Stimulated activated naive B cell treated with anti-CD40 and anti-IgM and Interleukin-4, amounts not matched to agents 10 μg/mL and 1 μg/mL and 100 μg/mL, for 72 hours (primary cell): ENCODE measurements around the gene NBAS.

Experiments
- ATAC-seq, 2 donors: fragments of 150-1000 bp; cut with Tn5 transposase; replicated peaks; 2 replicates each; pipeline ENCODE4 v1.10.0; 2021; ENCODE audit warnings: moderate library complexity in 1 of 2
- DNase-seq: peaks from one replicate; pipeline ENCODE4 v3.0.0; 2021
- H3K27ac Mint-ChIP-seq: one replicate; pipeline ENCODE4 v1.8.0; 2022; ENCODE audit warnings: mild to moderate bottlenecking, mixed read lengths
- H3K27me3 Mint-ChIP-seq, 2 donors: one replicate each; pipeline ENCODE4 v1.8.0; 2022; ENCODE audit warnings: mixed read lengths in 2 of 2
- H3K36me3 Mint-ChIP-seq, 2 donors: one replicate each; pipeline ENCODE4 v1.8.0; 2022; ENCODE audit warnings: mixed read lengths in 2 of 2, mild to moderate bottlenecking in 1 of 2
- H3K4me1 Mint-ChIP-seq, 2 donors: one replicate each; pipeline ENCODE4 v1.8.0; 2022; ENCODE audit warnings: mixed read lengths in 2 of 2, mild to moderate bottlenecking in 1 of 2
- H3K4me3 Mint-ChIP-seq, 2 donors: one replicate each; pipeline ENCODE4 v1.8.0; 2022; ENCODE audit warnings: mild to moderate bottlenecking in 2 of 2, mixed read lengths in 2 of 2, moderate library complexity in 1 of 2
- H3K9me3 Mint-ChIP-seq, 2 donors: one replicate each; pipeline ENCODE4 v1.8.0; 2022; ENCODE audit warnings: mixed read lengths in 2 of 2, mild to moderate bottlenecking in 1 of 2

Gene NBAS

DNA sequence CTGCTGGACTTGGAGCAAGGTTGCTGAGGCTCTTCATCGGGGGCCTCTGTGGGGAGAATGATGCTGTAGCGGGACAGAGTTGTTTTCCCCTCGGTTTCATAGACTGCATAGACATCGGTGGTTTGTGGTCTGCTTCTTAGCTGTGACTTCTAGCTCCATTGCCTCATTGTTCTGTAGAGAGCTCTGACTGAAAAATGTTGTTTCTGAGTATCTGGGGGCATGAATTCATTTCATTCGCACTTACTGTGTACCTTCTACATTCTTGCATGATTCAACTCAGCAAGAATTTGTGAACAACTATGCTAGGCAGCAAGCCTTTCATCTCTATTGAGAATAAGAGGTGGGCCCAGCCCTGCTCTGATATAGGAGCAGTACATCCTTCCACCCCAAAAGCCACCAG lies 406.8 kb downstream of the NBAS start:
- Mint-ChIP-seq H3K9me3 (no peaks in the 10 kb centered on the region), H3K4me3 (no peak overlapping the region), H3K4me1 (no peaks in the 10 kb centered on the region), H3K27me3 (no peaks in the 10 kb centered on the region), H3K27ac (no peak overlapping the region), H3K36me3 (no peaks in the 10 kb centered on the region)
- ATAC-seq (no peak), DNase-seq (no peak)

- no peak for ATAC-seq
- H3K9me3 Mint-ChIP-seq, result no peaks in the 10 kb centered on the region
These were observed 408.8 kb downstream of the NBAS start for GRCh38 chr2:15152382-15152781.

DNA sequence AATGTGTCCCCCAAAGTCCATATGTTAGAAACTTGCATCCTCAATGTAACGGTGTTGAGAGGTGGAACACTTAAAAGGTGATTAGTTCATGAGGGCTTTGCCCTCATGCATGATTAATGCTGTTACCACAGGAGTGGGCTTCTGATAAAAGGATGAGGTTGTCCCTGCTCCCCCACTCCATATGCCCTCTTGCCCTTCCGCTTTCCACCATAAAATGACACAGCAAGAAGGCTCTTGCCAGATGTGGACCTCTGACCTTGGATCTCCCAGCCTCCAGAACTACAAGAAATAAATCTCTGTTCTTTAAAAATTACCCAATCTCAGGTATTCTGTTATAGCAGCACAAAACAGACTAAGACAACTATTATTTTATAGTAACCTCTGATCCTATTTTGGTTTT lies 412.1 kb downstream of the NBAS start:
- Mint-ChIP-seq H3K36me3 (no peaks in the 10 kb centered on the region), H3K27me3 (peaks cover 4 to 6% of the 10 kb centered on the region in 2 donors), H3K9me3 (no peaks in the 10 kb centered on the region), H3K27ac (no peak overlapping the region), H3K4me3 (no peak overlapping the region), H3K4me1 (no peaks in the 10 kb centered on the region)
- ATAC-seq, result no peak
- DNase-seq, result no peak

More at GRCh38 chr2:15152382-15152781, 408.8 kb downstream of the NBAS start:
- no peak overlapping the region for H3K4me3 Mint-ChIP-seq
- no peak for DNase-seq
- no peaks in the 10 kb centered on the region for H3K36me3 Mint-ChIP-seq
- no peaks in the 10 kb centered on the region for H3K4me1 Mint-ChIP-seq
- peaks cover 0 to 4% of the 10 kb centered on the region in 2 donors for H3K27me3 Mint-ChIP-seq
- H3K27ac Mint-ChIP-seq, result no peak overlapping the region

- peaks cover 4 to 6% of the 10 kb centered on the region in 2 donors for H3K27me3 Mint-ChIP-seq
- peaks cover 2 to 5% of the 10 kb centered on the region in 2 donors for H3K4me1 Mint-ChIP-seq
- no peaks in the 10 kb centered on the region for H3K9me3 Mint-ChIP-seq
- peaks cover 0 to 6% of the 10 kb centered on the region in 2 donors for H3K36me3 Mint-ChIP-seq
- DNase-seq (no peak), ATAC-seq (no peak)
- no peak overlapping the region for H3K4me3 Mint-ChIP-seq
- H3K27ac Mint-ChIP-seq, result no peak overlapping the region
These were observed 413.5 kb downstream of the NBAS start for GRCh38 chr2:15147591-15147990.

DNA sequence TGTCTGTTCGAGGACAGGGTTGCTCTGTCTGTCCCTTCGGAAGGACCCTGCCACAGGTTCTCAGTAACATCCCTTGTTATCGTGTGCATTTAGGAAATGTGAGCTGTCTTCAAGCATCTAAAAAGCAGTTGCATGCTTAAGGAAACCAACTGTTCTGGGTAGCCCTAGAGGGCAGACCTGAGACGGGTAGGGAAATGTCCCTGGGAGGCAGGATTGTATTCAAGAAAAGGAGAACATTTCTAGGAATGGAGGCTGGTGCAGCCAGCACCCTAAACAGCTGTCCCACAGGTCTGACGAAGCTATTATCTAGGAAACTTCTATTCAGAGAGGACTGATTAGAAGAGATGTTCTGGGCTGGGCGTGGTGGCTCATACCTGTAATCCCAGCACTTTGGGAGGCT lies 414.2 kb downstream of the NBAS start:
- H3K4me3 Mint-ChIP-seq, result no peak overlapping the region
- DNase-seq (no peak), ATAC-seq (no peak)
- no peaks in the 10 kb centered on the region for H3K9me3 Mint-ChIP-seq
- H3K36me3 Mint-ChIP-seq, result peaks cover 4 to 6% of the 10 kb centered on the region in 2 donors
- H3K27ac Mint-ChIP-seq, result no peak overlapping the region
- peaks cover 9 to 11% of the 10 kb centered on the region in 2 donors for H3K4me1 Mint-ChIP-seq
- H3K27me3 Mint-ChIP-seq, result peaks cover 4 to 6% of the 10 kb centered on the region in 2 donors

DNA sequence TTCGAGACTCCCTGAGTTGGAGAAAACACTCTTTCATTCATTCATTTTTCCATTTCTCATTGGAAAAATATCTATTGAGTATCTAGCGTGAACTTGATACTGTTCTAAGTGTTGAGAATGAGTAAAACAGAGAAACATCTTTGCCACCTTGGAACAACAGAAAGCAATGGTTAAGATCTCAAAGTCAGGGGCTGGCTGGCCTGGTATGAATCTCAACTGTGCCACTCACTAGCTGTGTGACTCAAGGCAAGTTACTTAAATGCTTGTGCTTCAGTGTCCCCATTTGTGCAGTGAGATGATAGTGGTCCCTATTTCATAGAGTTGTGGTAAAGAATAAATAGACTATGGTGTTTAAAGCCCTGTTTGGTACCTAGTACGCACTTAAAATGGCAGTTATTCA lies 415.2 kb downstream of the NBAS start:
- Mint-ChIP-seq H3K4me3 (no peak overlapping the region), H3K36me3 (peaks cover 6 to 10% of the 10 kb centered on the region in 2 donors), H3K27me3 (peaks cover 4 to 6% of the 10 kb centered on the region in 2 donors), H3K9me3 (peaks cover 4% of the 10 kb centered on the region in 2 donors), H3K27ac (no peak overlapping the region), H3K4me1 (peaks cover 13 to 16% of the 10 kb centered on the region in 2 donors)
- no peak for ATAC-seq
- no peak for DNase-seq

- peaks cover 13 to 16% of the 10 kb centered on the region in 2 donors for H3K4me1 Mint-ChIP-seq
- ATAC-seq, result no peak
- H3K27ac Mint-ChIP-seq, result no peak overlapping the region
- H3K9me3 Mint-ChIP-seq, result peaks cover 4% of the 10 kb centered on the region in 2 donors
- H3K36me3 Mint-ChIP-seq, result peaks cover 6 to 10% of the 10 kb centered on the region in 2 donors
- no peak for DNase-seq
- H3K27me3 Mint-ChIP-seq, result peaks cover 4 to 6% of the 10 kb centered on the region in 2 donors
- H3K4me3 Mint-ChIP-seq, result no peak overlapping the region
These were observed 415.9 kb downstream of the NBAS start for GRCh38 chr2:15145046-15145817.

- peak overlapping the region; percentile 6 to 33 for H3K4me3 Mint-ChIP-seq
- H3K27me3 Mint-ChIP-seq, result peaks cover 0 to 6% of the 10 kb centered on the region in 2 donors
- peaks cover 7 to 8% of the 10 kb centered on the region in 2 donors for H3K9me3 Mint-ChIP-seq
- peaks cover 13 to 16% of the 10 kb centered on the region in 2 donors for H3K4me1 Mint-ChIP-seq
- ATAC-seq, result peak; percentile 100
- H3K36me3 Mint-ChIP-seq, result peaks cover 12 to 14% of the 10 kb centered on the region in 2 donors
- DNase-seq, result peak; percentile 79
- peak overlapping the region; percentile 60 for H3K27ac Mint-ChIP-seq
These were observed 419.0 kb downstream of the NBAS start for GRCh38 chr2:15142069-15142689.

DNA sequence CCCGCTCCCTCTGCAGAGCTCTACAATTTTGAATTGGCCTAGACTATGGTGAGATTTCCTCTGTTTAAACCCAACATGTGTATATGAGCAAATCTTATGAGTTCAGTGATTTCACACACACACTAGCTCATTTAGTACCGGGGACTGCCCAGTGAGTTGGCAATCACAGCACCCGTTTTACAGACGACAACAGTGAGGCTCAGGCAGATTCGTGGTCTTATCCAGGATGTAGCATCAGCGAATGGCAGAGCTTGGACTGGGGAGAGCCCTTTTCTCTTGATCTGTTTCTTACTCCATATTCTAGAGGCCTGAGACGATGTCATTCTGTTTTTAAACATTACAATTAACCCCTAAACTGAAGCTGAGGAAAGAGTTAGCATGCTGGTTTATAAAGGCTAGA lies 419.9 kb downstream of the NBAS start:
- peaks cover 13 to 16% of the 10 kb centered on the region in 2 donors for H3K4me1 Mint-ChIP-seq
- peaks cover 15 to 18% of the 10 kb centered on the region in 2 donors for H3K36me3 Mint-ChIP-seq
- peak overlapping the region; percentile 0 for H3K27ac Mint-ChIP-seq
- DNase-seq, result no peak
- H3K9me3 Mint-ChIP-seq, result peaks cover 8 to 10% of the 10 kb centered on the region in 2 donors
- H3K4me3 Mint-ChIP-seq, result no peak overlapping the region
- no peak for ATAC-seq
- H3K27me3 Mint-ChIP-seq, result peaks cover 2 to 4% of the 10 kb centered on the region in 2 donors

DNA sequence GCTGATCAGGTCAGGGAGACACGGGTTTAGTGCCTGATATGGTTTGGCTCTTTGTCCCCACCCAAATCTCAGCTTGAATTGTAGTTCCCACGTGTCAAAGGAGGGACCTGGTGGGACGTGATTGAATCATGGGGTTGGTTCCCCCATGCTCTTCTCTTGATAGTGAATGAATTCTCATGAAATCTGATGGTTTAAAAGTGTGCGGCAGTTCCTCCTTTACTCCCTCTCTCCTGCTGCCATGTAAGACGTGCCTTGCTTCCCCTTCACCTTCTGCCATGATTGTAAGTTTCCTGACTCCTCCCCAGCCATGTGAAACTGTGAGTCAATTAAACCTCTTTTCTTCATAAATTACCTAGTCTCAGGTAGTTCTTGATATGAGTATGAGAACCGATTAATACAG lies 424.5 kb downstream of the NBAS start:
- ATAC-seq (no peak), DNase-seq (no peak)
- peaks cover 12 to 18% of the 10 kb centered on the region in 2 donors for H3K9me3 Mint-ChIP-seq
- H3K4me3 Mint-ChIP-seq, result no peak overlapping the region
- peaks cover 4% of the 10 kb centered on the region in 2 donors for H3K4me1 Mint-ChIP-seq
- H3K36me3 Mint-ChIP-seq, result peaks cover 11 to 12% of the 10 kb centered on the region in 2 donors
- H3K27ac Mint-ChIP-seq, result no peak overlapping the region
- peaks cover 0 to 4% of the 10 kb centered on the region in 2 donors for H3K27me3 Mint-ChIP-seq

DNA sequence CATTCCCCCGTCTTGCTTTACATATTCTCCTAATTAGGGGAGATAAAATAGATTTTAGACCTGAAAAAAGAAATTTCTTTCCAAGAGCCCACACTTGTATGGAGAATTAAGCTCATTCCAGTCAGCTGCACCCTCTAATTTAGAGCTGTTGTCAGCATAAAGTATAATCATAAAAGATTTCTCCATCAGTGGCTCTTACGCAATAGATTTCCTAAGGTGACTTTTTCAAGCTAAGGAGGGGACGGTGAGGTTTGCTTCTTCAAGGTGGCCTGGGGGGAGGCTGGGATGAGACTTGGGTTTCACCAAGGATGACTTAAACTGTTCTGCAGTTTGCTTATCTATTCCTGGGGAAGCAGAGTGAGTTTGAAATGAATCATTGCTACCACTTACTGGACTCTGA lies 426.2 kb downstream of the NBAS start:
- H3K9me3 Mint-ChIP-seq, result peaks cover 7 to 12% of the 10 kb centered on the region in 2 donors
- no peak overlapping the region for H3K4me3 Mint-ChIP-seq
- peaks cover 7 to 8% of the 10 kb centered on the region in 2 donors for H3K36me3 Mint-ChIP-seq
- H3K27me3 Mint-ChIP-seq, result peaks cover 0 to 4% of the 10 kb centered on the region in 2 donors
- DNase-seq, result no peak
- ATAC-seq, result no peak
- no peak overlapping the region for H3K27ac Mint-ChIP-seq
- peaks cover 0 to 4% of the 10 kb centered on the region in 2 donors for H3K4me1 Mint-ChIP-seq

- H3K4me1 Mint-ChIP-seq, result peaks cover 0 to 4% of the 10 kb centered on the region in 2 donors
- H3K27ac Mint-ChIP-seq, result no peak overlapping the region
- no peak overlapping the region for H3K4me3 Mint-ChIP-seq
- peaks cover 5 to 9% of the 10 kb centered on the region in 2 donors for H3K9me3 Mint-ChIP-seq
- ATAC-seq (no peak), DNase-seq (no peak)
- H3K36me3 Mint-ChIP-seq, result peaks cover 4 to 5% of the 10 kb centered on the region in 2 donors
- peaks cover 0 to 7% of the 10 kb centered on the region in 2 donors for H3K27me3 Mint-ChIP-seq
These were observed 427.7 kb downstream of the NBAS start for GRCh38 chr2:15133461-15133860.

- Mint-ChIP-seq H3K27me3 (peaks cover 0 to 3% of the 10 kb centered on the region in 2 donors), H3K27ac (no peak overlapping the region), H3K36me3 (no peaks in the 10 kb centered on the region), H3K4me3 (no peak overlapping the region), H3K4me1 (peaks cover 0 to under 1% of the 10 kb centered on the region in 2 donors), H3K9me3 (peaks cover 4 to 9% of the 10 kb centered on the region in 2 donors)
- no peak for DNase-seq
- no peak for ATAC-seq
These were observed 432.3 kb downstream of the NBAS start for GRCh38 chr2:15128846-15129245.

DNA sequence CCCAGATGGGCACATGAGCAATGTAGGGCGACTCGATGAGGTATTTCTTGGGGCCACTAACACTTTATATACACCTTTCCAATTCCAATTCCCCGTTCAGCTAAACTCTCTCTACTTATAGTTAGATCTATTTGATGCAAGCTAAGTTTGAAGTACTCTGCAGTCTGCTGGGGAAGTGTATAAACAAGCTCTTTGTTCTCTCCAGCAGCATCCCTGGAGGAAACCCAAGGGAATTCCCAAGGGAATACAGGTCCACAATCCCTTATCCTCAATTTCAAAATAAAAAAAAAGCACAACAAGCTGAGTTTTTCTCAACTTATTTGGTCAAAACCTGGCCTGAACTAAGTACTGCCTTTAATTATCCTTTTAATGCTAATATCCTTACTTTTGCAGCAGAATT lies 433.3 kb downstream of the NBAS start:
- no peak overlapping the region for H3K4me3 Mint-ChIP-seq
- peaks cover 0 to 3% of the 10 kb centered on the region in 2 donors for H3K27me3 Mint-ChIP-seq
- no peaks in the 10 kb centered on the region for H3K36me3 Mint-ChIP-seq
- no peak overlapping the region for H3K27ac Mint-ChIP-seq
- no peak for ATAC-seq
- H3K4me1 Mint-ChIP-seq, result no peaks in the 10 kb centered on the region
- H3K9me3 Mint-ChIP-seq, result peaks cover 6% of the 10 kb centered on the region in 2 donors
- DNase-seq, result no peak

GRCh38 chr2:15127301-15127700 lies 433.8 kb downstream of the NBAS start:
- Mint-ChIP-seq H3K27ac (no peak overlapping the region), H3K9me3 (peaks cover 5 to 6% of the 10 kb centered on the region in 2 donors), H3K4me1 (no peaks in the 10 kb centered on the region), H3K27me3 (peaks cover 0 to 3% of the 10 kb centered on the region in 2 donors), H3K4me3 (no peak overlapping the region), H3K36me3 (no peaks in the 10 kb centered on the region)
- no peak for DNase-seq
- ATAC-seq, result no peak
